ENCODE data around the gene SLC38A5. TPM values are rescaled to one million over a fixed set of nuclear protein-coding genes. Genes with fewer than 3 reads are reported as not detected.

The SLC38A5 gene
- total and polyA plus RNA-seq, 9 of the 15 experiments (the other 6 are each of a cell fraction or from before 2014, with no cell fraction given) = 9.3 to 228 (median 142) TPM

- TF ChIP-seq ARID4B (CRISPR knock-in tag; IDR thresholded peaks at IDR 0.05) (peak; percentile 41; the same call in 1 of the 2 replicates), NKRF (IDR thresholded peaks at IDR 0.05; ENCODE audit: borderline replicate concordance) (peak; percentile 87), EP400 (IDR thresholded peaks at IDR 0.05) (peak; percentile 91), MGA (IDR thresholded peaks at IDR 0.05) (peak; percentile 81), TAF1 (IDR thresholded peaks at IDR 0.05; ENCODE audit: control insufficient read depth, extremely low read depth, insufficient read depth, low read length, severe bottlenecking) (no peak)
- TF ChIP-seq, protein P1, sequence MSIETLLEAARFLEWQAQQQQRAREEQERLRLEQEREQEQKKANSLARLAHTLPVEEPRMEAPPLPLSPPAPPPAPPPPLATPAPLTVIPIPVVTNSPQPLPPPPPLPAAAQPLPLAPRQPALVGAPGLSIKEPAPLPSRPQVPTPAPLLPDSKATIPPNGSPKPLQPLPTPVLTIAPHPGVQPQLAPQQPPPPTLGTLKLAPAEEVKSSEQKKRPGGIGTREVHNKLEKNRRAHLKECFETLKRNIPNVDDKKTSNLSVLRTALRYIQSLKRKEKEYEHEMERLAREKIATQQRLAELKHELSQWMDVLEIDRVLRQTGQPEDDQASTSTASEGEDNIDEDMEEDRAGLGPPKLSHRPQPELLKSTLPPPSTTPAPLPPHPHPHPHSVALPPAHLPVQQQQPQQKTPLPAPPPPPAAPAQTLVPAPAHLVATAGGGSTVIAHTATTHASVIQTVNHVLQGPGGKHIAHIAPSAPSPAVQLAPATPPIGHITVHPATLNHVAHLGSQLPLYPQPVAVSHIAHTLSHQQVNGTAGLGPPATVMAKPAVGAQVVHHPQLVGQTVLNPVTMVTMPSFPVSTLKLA (conservative IDR thresholded peaks at IDR 0.05) = peak; percentile 96 to 97
Observed at GRCh38 chrX:48468247-48468671, 1.8 kb downstream of the SLC38A5 start (continued).

Measured in K562 (cell line).